HG03432 (cell line): ENCODE results near the gene PRRX2.
"Not testable (repeated sequence)": the region's sequence is repeated elsewhere in the genome, so short reads cannot be mapped to it uniquely, and the experiment has no call there.

ENCODE experiments used
- ATAC-seq: cut with Tn5 transposase; IDR thresholded peaks from one replicate; pipeline ENCODE4 v1.9.1; 2021; ENCODE audit warnings: mild to moderate bottlenecking, moderate library complexity; ENCODE audit not compliant: unreplicated experiment

Gene PRRX2

GRCh38 chr9:129726322-129727160 lies 61.1 kb downstream of the PRRX2 start:
- ATAC-seq, result no peak

- ATAC-seq, result no peak
Measured at GRCh38 chr9:129728744-129729143, 63.3 kb downstream of the PRRX2 start.

- ATAC-seq, result no peak
Measured at GRCh38 chr9:129731477-129732085, 66.1 kb downstream of the PRRX2 start.

GRCh38 chr9:129732100-129732499 lies 66.7 kb downstream of the PRRX2 start:
- no peak for ATAC-seq

- ATAC-seq, result no peak
Measured at GRCh38 chr9:129732946-129733631, 67.6 kb downstream of the PRRX2 start.

- no peak for ATAC-seq
Measured at GRCh38 chr9:129733632-129733953, 68.1 kb downstream of the PRRX2 start.

- ATAC-seq, result no peak
Measured at GRCh38 chr9:129735546-129735945, 70.1 kb downstream of the PRRX2 start.

GRCh38 chr9:129736334-129736733 lies 70.9 kb downstream of the PRRX2 start:
- no peak for ATAC-seq

- ATAC-seq, result peak; percentile 69
Measured at GRCh38 chr9:129737479-129738274, 72.2 kb downstream of the PRRX2 start.

- no peak for ATAC-seq
Measured at GRCh38 chr9:129739432-129739831, 74.0 kb downstream of the PRRX2 start.

GRCh38 chr9:129740174-129740573 lies 74.7 kb downstream of the PRRX2 start:
- ATAC-seq, result no peak

- no peak for ATAC-seq
Measured at GRCh38 chr9:129740666-129741464, 75.4 kb downstream of the PRRX2 start.

- no peak for ATAC-seq
Measured at GRCh38 chr9:129745200-129745599, 79.8 kb downstream of the PRRX2 start.

- ATAC-seq, result no peak
Measured at GRCh38 chr9:129746092-129746777, 80.8 kb downstream of the PRRX2 start.

GRCh38 chr9:129748249-129748648 lies 82.8 kb downstream of the PRRX2 start:
- no peak for ATAC-seq

GRCh38 chr9:129749052-129749451 lies 83.6 kb downstream of the PRRX2 start:
- ATAC-seq, result not testable (repeated sequence)

GRCh38 chr9:129749575-129749974 lies 84.1 kb downstream of the PRRX2 start:
- no peak for ATAC-seq

- ATAC-seq, result no peak
Measured at GRCh38 chr9:129750013-129750638, 84.7 kb downstream of the PRRX2 start.
